Heart right ventricle (tissue), 16 donors: ENCODE measurements around the gene ZNF710. TPM values are rescaled to one million over a fixed set of nuclear protein-coding genes. Genes with fewer than 3 reads are reported as not detected.
A peak's percentile ranks its signal among the peaks of the same experiment; 100 is the strongest.

ENCODE experiments used
- ATAC-seq, 8 donors: fragments of 200-7000 bp; cut with Tn5 transposase; one replicate each; pipeline ENCODE4 v1.9.1; 2020; ENCODE audit warnings: mild to moderate bottlenecking in 8 of 8, moderate library complexity in 8 of 8, moderate number of reproducible peaks in 1 of 8
- DNase-seq, 2 donors: peaks; one replicate each; pipeline ENCODE4 v3.0.0-alpha.2; 2020
- H3K27ac ChIP-seq, 10 donors: fragments of 200-600 bp; sonication (generic) in 2 of 10; one replicate each; pipeline versions ENCODE4 v1.5.0 to v1.8.0; 2020 to 2022; ENCODE audit warnings: mild to moderate bottlenecking in 3 of 10
- H3K27me3 ChIP-seq, 7 donors: fragments of 200-600 bp; one replicate each; pipeline ENCODE4 v1.8.0; 2021 to 2022; ENCODE audit warnings: mild to moderate bottlenecking in 2 of 7
- H3K36me3 ChIP-seq, 9 donors: fragments of 200-600 bp; sonication (generic) in 1 of 9; one replicate each; pipeline versions ENCODE4 v1.5.0 to v1.8.0; 2020 to 2022; ENCODE audit warnings: mild to moderate bottlenecking in 2 of 9
- H3K4me1 ChIP-seq, 9 donors: fragments of 200-600 bp; sonication (generic) in 1 of 9; one replicate each; pipeline versions ENCODE4 v1.5.0 to v1.8.0; 2020 to 2022; ENCODE audit warnings: mild to moderate bottlenecking in 4 of 9
- H3K4me3 ChIP-seq, 10 donors: fragments of 200-600 bp; sonication (generic) in 2 of 10; one replicate each; pipeline versions ENCODE4 v1.5.0 to v1.8.0; 2020 to 2022; ENCODE audit warnings: mild to moderate bottlenecking in 7 of 10, moderate library complexity in 2 of 10
- H3K9me3 ChIP-seq, 11 donors: fragments of 200-600 bp in 10 of 11; sonication (generic) in 2 of 11; one replicate each; pipeline versions ENCODE4 v1.5.0 to v1.8.0; 2013 to 2022; ENCODE audit warnings: mild to moderate bottlenecking in 2 of 11, control low read depth in 1 of 11, moderate library complexity in 1 of 11
- WGBS, 2 donors: extraction: QIAGEN DNeasy Blood & Tissue Kit; methylation state at CpG; one replicate each; pipeline ENCODE4 v1.1.7; 2013; ENCODE audit warnings: inconsistent platforms in 1 of 2; 5-methylcytosine and 5-hydroxymethylcytosine counted together
- intact Hi-C, 10 donors: fragments of 100-400 bp; cut with DNase I; formaldehyde crosslinking; loops; one replicate each; pipeline versions ENCODE4 v1.11.1 to v1.14.2; 2022
- polyA plus RNA-seq, 2 donors: library from polyadenylated mRNA; stranded (reverse); fragments of 200-250 nt; gene quantifications; one replicate each; pipeline ENCODE4 v1.2.3, GENCODE V29; 2013
- total RNA-seq, 10 donors: library from RNA; stranded (reverse); fragmentation: NEBNext Ultra II Directional in 3 of 10; extraction: Animal tissue kit (Norgen Biotek cat#: 25700) in 3 of 10; gene quantifications; one replicate each; pipeline versions ENCODE4 v1.2.1 to v1.2.4, GENCODE V29; 2021 to 2023
- TF ChIP-seq, protein P1 (sequence below), 9 donors: fragments of 200-600 bp; sonication (generic) in 2 of 9; IDR thresholded peaks; one replicate each; pipeline versions ENCODE4 v1.5.0 to v1.8.0; 2021 to 2022; ENCODE audit warnings: antibody characterized with exemption in 9 of 9, mild to moderate bottlenecking in 5 of 9, moderate library complexity in 1 of 9
- donor health status: Arrhythmogenic right ventricular cardiomyopathy.
- donor health status: ischemic (EF 13 %, LVEDD 7.1; RV severe dilation, severe dysfunction).
- donor health status: healthy with polysubstance abuse.
- donor health status: DM: no; HTN: yes; CAD: no.
- donor health status: DM: no; HTN: no; CAD: no.
- donor health status: ischemic (EF 25% LVEDD 6.9; RV normal size, moderate dysfunction).
- donor health status: ischemic (EF 25% LVEDD 5.7; RV mildly dilated, moderate dysfunction).
- donor health status: healthy.
- donor health status: DM: yes; HTN: yes; CAD: no.
- donor health status: Ischemic cardiomyopathy.
- donor health status: ischemic (EF 35%, LVEDD 5.7; RV mildly dilated, moderate dysfunction).
- donor health status: nonischemic (EF 11% LVEDD 7.7; RV severe dilation, severe dysfunction).
- donor health status: DM: yes; HTN: yes; CAD: no.
- donor health status: PGD.
- donor health status: ischemic (EF 29% LVEDD 5.4; RV normal size, mild dysfunction).
- donor health status: nonischemic (EF 23%, LVEDD 6.1; RV moderate dilation, normal function).

ZNF710 gene
- total and polyA plus RNA-seq, 12 donors: 2.8 to 19.8 (median 3.9) TPM

DNA sequence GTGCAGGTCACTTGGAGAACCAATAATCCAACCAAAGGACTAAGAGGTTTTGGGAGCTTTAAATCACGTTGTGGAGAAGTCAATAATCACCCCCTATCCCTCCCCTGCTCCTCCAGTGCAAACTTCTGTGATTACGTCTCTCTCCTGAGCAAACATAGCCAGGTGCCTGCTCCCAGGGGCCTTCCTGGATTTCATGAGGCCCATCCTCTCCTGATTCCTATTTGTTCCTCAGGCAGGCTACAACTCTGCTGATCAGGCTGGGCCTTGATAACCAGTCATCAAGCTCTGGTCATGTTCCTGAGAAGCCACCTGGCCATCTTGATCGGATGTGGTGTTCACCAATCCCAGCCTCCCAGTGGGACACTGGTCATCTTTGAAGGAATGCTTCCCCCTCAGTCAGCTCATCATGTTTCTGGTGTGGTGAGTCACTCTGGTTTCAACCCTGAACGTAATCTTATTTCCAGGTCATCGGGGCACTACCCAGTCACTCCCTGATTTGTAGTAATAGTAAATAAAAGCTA is 2.9 kb upstream of the ZNF710 start:
- H3K9me3 ChIP-seq: no peaks in the 10 kb centered on the region
- WGBS, 2 donors: 68 to 70% methylated on average over 5 of the region's 5 CpGs
- no peaks in the 10 kb centered on the region for H3K27me3 ChIP-seq
- ATAC-seq (no peak), DNase-seq (no peak)
- peaks cover 11 to 31% (median 24%) of the 10 kb centered on the region in 9 donors for H3K4me1 ChIP-seq
- TF ChIP-seq, protein P1, sequence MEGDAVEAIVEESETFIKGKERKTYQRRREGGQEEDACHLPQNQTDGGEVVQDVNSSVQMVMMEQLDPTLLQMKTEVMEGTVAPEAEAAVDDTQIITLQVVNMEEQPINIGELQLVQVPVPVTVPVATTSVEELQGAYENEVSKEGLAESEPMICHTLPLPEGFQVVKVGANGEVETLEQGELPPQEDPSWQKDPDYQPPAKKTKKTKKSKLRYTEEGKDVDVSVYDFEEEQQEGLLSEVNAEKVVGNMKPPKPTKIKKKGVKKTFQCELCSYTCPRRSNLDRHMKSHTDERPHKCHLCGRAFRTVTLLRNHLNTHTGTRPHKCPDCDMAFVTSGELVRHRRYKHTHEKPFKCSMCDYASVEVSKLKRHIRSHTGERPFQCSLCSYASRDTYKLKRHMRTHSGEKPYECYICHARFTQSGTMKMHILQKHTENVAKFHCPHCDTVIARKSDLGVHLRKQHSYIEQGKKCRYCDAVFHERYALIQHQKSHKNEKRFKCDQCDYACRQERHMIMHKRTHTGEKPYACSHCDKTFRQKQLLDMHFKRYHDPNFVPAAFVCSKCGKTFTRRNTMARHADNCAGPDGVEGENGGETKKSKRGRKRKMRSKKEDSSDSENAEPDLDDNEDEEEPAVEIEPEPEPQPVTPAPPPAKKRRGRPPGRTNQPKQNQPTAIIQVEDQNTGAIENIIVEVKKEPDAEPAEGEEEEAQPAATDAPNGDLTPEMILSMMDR (IDR thresholded peaks at IDR 0.05): no peak
- no peak overlapping the region for H3K27ac ChIP-seq
- H3K4me3 ChIP-seq: no peak overlapping the region
- intact Hi-C loops: no loop called here
- no peaks in the 10 kb centered on the region for H3K36me3 ChIP-seq

DNA sequence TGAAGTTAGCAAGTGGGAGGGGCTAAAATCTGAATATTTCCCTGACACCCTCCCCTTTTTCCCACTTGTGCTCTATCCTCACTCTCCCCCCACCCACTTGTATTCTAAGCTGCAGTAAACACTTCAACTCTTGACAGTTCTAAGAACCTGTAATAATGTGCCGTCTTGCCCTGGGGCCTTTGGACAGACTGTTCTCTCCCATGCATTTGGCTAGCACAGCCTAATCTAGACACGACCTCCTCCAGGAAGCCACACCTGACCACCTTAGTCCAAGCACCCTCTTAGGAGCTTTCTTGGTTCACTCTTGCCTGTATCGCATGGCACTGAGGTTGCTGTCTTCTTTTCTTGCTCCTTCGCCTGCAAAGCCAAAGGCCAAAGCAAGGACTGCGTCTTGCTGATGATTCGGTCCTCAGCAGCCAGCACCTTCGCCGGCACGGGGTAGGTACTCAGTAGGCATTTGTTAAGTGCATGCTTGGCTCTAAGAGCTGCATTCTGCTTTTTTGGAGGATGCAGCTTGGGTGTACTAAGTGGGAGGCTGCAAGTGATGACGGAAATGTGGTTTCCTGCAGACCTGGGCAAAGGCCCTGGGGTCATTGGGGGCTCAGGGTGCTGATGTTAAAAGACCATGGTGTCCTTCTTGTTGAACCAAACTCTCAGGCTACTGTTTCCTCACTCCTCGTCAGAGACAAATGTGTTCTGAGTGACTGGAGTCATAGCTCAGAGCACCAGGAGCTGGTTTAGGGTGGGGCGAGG is 2.0 kb upstream of the ZNF710 start:
- intact Hi-C loops: no loop called here
- peaks cover 11 to 40% (median 33%) of the 10 kb centered on the region in 9 donors for H3K4me1 ChIP-seq
- H3K36me3 ChIP-seq: no peaks in the 10 kb centered on the region
- peak overlapping the region in 1 of 10 donors; percentile 86 for H3K4me3 ChIP-seq
- no peaks in the 10 kb centered on the region for H3K27me3 ChIP-seq
- WGBS, 2 donors: 64 to 70% methylated on average over 12 of the region's 12 CpGs
- DNase-seq: no peak
- TF ChIP-seq, protein P1 (IDR thresholded peaks at IDR 0.05): no peak
- H3K27ac ChIP-seq: peak overlapping the region in 8 of 10 donors; percentile 76 to 96 (median 84)
- H3K9me3 ChIP-seq: no peaks in the 10 kb centered on the region
- ATAC-seq: peak in 1 of 8 donors; percentile 4

DNA sequence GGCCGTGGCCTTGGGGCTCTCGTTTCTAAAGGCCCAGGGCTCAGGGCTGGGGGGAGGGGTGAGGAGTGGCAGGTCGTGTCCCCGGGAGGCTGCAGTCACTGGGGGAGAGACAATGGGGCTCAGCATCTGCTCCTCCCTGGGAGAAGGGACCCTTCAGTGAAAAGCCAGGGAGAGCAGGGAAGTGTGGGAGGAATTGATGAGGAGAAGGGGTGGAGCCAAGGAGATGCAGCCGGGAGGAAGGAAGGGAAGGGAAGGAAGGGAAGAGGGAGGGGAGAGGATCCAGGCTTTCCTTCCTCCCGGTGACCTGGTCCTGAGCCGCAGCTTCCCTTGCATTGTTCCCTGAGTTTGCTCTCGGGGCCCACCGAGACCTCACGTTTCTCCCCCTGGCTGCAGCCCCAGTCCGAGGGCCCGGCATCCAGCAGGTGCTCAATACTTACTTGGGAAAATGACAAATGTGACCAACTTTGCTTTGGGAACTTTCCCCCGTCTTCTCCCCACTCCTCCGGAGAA is 1.4 kb upstream of the ZNF710 start:
- WGBS, 2 donors: 38 to 39% methylated on average over 14 of the region's 14 CpGs
- H3K9me3 ChIP-seq: no peaks in the 10 kb centered on the region
- H3K4me3 ChIP-seq: peak overlapping the region in 9 of 10 donors; percentile 59 to 90 (median 70)
- H3K27ac ChIP-seq: peak overlapping the region; percentile 68 to 96 (median 84)
- ATAC-seq (peak in 7 of 8 donors; percentile 7 to 67 (median 40)), DNase-seq (peak; percentile 29 to 50)
- H3K36me3 ChIP-seq: no peaks in the 10 kb centered on the region
- TF ChIP-seq, protein P1 (IDR thresholded peaks at IDR 0.05): peak in 1 of 9 donors; percentile 10
- peaks cover 11 to 46% (median 39%) of the 10 kb centered on the region in 9 donors for H3K4me1 ChIP-seq
- H3K27me3 ChIP-seq: no peaks in the 10 kb centered on the region
- intact Hi-C loops: loop anchor here in 8 of 10 donors (5.0 to 10.0 kb wide), 4 partner anchors 65 to 107 kb away; partner anchors contain the start of genes AP3S2 (in 3 of the 8) and ARPIN (in 1 of the 8)

DNA sequence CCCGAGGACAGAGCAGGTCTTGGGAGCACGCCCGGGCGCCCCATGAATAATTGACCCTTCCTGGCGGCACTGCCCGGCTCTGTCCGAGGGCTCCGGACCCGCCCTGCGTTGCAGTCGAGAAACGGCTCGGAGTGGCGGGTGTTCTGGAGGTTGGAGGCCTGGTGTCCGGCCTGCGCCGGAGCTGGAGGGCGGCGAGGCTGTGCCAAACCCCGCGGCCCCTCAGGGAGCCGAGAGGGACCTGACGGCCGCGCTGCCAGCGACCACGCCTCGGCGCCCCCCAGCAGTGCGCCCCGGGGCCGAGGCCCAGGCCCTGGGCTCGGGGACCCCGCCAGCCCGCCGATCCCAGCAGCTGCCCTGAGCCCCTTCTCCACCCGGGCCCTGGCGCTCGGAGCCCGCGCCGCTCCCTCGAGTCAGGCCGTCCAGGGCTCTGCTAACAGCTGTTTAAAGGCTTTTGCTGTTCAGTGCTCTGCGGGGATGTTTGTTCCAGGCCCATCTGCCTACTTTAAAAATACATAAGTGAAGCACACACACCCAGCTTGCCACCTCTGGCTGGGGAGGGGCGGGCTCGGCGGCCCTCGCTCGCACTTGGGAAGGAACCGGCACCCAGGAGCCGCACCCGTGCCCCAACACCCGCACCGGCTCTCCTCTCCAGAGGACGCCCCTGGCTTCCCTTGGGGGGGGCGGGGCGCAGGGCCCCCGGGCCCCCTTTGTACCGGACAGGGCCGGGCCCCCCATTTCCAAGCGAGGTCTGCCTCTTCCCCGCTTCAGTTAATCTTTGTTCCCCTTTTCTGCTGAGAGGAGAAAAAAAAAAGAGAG is 730 bp upstream of the ZNF710 start:
- H3K36me3 ChIP-seq: no peaks in the 10 kb centered on the region
- TF ChIP-seq, protein P1 (IDR thresholded peaks at IDR 0.05): no peak
- peaks cover 11 to 53% (median 46%) of the 10 kb centered on the region in 9 donors for H3K4me1 ChIP-seq
- H3K4me3 ChIP-seq: peak overlapping the region; percentile 30 to 90 (median 69)
- peak overlapping the region; percentile 68 to 96 (median 84) for H3K27ac ChIP-seq
- intact Hi-C loops: loop anchor here in 8 of 10 donors (5.0 to 10.0 kb wide), 4 partner anchors 64 to 108 kb away; partner anchors contain the start of genes AP3S2 (in 3 of the 8) and ARPIN (in 1 of the 8)
- H3K9me3 ChIP-seq: no peaks in the 10 kb centered on the region
- DNase-seq: peak in 1 of 2 donors; percentile 51
- peak; percentile 10 to 46 (median 22) for ATAC-seq
- no peaks in the 10 kb centered on the region for H3K27me3 ChIP-seq
- 25 to 30% methylated on average over 63 of the region's 63 CpGs for WGBS, 2 donors
